ENCODE data around the gene EHMT1. TPM values are rescaled to one million over a fixed set of nuclear protein-coding genes. Genes with fewer than 3 reads are reported as not detected.

The EHMT1 gene
- total and polyA plus RNA-seq, 2 experiments from 2014 or later: 46.0 to 47.7 TPM

GRCh38 chr9:137801023-137801319 lies 182.2 kb downstream of the EHMT1 start:
- H3K79me2 ChIP-seq: no peaks in the 10 kb centered on the region
- no peaks in the 10 kb centered on the region for H3K4me1 ChIP-seq (ENCODE audit: insufficient read depth)
- no peak overlapping the region for H2AFZ ChIP-seq
- H3K27me3 ChIP-seq: no peaks in the 10 kb centered on the region
- no peak for TF ChIP-seq EZH2 (IDR thresholded peaks at IDR 0.05; ENCODE audit: borderline replicate concordance)
- no peak for TF ChIP-seq CTCF (IDR thresholded peaks at IDR 0.05; ENCODE audit: poor library complexity)
- no peak for TF ChIP-seq EZH2phosphoT487 (IDR thresholded peaks at IDR 0.05; ENCODE audit: low read depth, severe bottlenecking, unreplicated experiment)
- no peaks in the 10 kb centered on the region for H3K36me3 ChIP-seq (replicated peaks; ENCODE audit: insufficient read depth, low read depth)
- H3K4me2 ChIP-seq: no peak overlapping the region
- H3K27ac ChIP-seq: no peak overlapping the region
- no peak overlapping the region for H3K4me3 ChIP-seq
- no peaks in the 10 kb centered on the region for H3K9me3 ChIP-seq (ENCODE audit: low read depth)
- no peaks in the 10 kb centered on the region for H4K20me1 ChIP-seq (ENCODE audit: insufficient read depth, poor library complexity, severe bottlenecking)
- no peaks in the 10 kb centered on the region for H3K9me2 ChIP-seq (replicated peaks; ENCODE audit: insufficient read depth)
- DNase-seq (ENCODE audit: low spot score): no peak
- WGBS (ENCODE audit: low lambda C conversion rate, missing lambda C conversion rate): over 99% methylated on average over 7 of the region's 7 CpGs

DNA sequence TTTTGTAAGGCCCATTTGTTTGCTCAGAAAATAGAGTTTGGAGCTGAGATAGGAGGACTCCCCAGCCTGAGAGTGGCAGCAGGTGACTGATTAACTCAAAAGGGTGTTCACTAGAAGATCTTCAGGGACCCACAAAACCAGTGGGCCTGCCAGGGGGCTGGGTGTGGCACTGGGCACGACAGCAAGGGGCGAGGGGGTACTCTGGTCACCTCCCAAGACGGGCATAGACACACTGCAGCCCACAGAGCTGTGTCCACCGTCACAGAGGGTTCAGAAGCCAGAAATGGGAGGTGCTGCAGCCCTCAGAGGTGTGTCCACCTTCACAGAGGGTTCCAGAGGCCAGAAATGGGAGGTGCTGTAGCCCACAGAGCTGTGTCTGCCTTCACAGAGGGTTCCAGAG lies 183.2 kb downstream of the EHMT1 start:
- Histone ChIP-seq H4K20me1 (ENCODE audit: insufficient read depth, poor library complexity, severe bottlenecking) (no peaks in the 10 kb centered on the region), H3K4me3 (no peak overlapping the region), H3K36me3 (replicated peaks; ENCODE audit: insufficient read depth, low read depth) (no peaks in the 10 kb centered on the region), H3K4me2 (no peak overlapping the region), H3K27me3 (no peaks in the 10 kb centered on the region), H2AFZ (no peak overlapping the region), H3K4me1 (ENCODE audit: insufficient read depth) (no peaks in the 10 kb centered on the region), H3K27ac (no peak overlapping the region), H3K9me3 (ENCODE audit: low read depth) (no peaks in the 10 kb centered on the region), H3K79me2 (no peaks in the 10 kb centered on the region), H3K9me2 (replicated peaks; ENCODE audit: insufficient read depth) (no peaks in the 10 kb centered on the region)
- no peak for DNase-seq (ENCODE audit: low spot score)
- TF ChIP-seq CTCF (IDR thresholded peaks at IDR 0.05; ENCODE audit: poor library complexity) (no peak), EZH2 (IDR thresholded peaks at IDR 0.05; ENCODE audit: borderline replicate concordance) (no peak), EZH2phosphoT487 (IDR thresholded peaks at IDR 0.05; ENCODE audit: low read depth, severe bottlenecking, unreplicated experiment) (no peak)
- 85% methylated on average over 4 of the region's 4 CpGs for WGBS (ENCODE audit: low lambda C conversion rate, missing lambda C conversion rate)

DNA sequence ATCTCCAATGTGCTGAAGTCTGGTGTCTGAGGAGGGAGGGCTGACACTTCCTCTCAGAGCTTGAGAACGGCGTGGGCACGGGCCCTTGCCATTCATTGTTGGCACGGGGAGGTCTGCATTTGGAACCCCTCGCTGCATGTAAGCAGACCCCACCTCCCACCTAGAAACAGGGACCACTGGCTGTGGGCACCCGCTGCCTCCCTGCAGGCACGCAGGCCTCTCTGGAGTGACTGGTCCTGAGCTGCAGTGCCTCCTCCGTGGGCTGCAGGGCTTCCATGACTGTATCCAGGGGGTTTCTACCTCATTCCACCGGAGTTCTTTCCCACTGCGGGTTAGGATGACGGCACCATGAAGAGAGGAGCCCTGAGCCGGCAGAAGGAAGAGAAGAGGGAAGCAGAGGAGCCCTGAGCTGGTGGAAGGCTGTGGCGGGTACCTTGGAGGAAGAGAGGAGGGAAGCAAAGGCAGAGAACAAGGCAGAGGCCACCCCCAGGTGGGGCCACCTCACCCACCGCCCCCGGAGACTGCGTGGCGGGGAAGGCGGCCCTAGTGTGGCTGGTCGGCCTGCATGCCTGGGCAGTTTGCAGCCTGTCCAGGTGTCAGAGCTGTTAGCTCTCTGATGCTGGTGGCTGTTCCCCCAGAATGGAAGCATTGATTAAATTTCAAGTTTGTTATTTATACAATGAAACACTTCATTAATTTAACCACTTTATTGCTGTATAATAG lies 183.9 kb downstream of the EHMT1 start:
- no peak overlapping the region for H3K27ac ChIP-seq
- H3K4me3 ChIP-seq: no peak overlapping the region
- no peaks in the 10 kb centered on the region for H3K9me2 ChIP-seq (replicated peaks; ENCODE audit: insufficient read depth)
- H3K36me3 ChIP-seq (replicated peaks; ENCODE audit: insufficient read depth, low read depth): no peaks in the 10 kb centered on the region
- H3K9me3 ChIP-seq (ENCODE audit: low read depth): no peaks in the 10 kb centered on the region
- H3K4me1 ChIP-seq (ENCODE audit: insufficient read depth): no peaks in the 10 kb centered on the region
- no peaks in the 10 kb centered on the region for H3K27me3 ChIP-seq
- H2AFZ ChIP-seq: no peak overlapping the region
- no peaks in the 10 kb centered on the region for H3K79me2 ChIP-seq
- WGBS (ENCODE audit: low lambda C conversion rate, missing lambda C conversion rate): 96% methylated on average over 19 of the region's 19 CpGs
- DNase-seq (ENCODE audit: low spot score): no peak
- H3K4me2 ChIP-seq: no peak overlapping the region
- H4K20me1 ChIP-seq (ENCODE audit: insufficient read depth, poor library complexity, severe bottlenecking): no peaks in the 10 kb centered on the region
- no peak for TF ChIP-seq EZH2phosphoT487 (IDR thresholded peaks at IDR 0.05; ENCODE audit: low read depth, severe bottlenecking, unreplicated experiment)
- TF ChIP-seq EZH2 (IDR thresholded peaks at IDR 0.05; ENCODE audit: borderline replicate concordance): no peak
- no peak for TF ChIP-seq CTCF (IDR thresholded peaks at IDR 0.05; ENCODE audit: poor library complexity)
